ENCODE results near the gene SHC2. TPM values are rescaled to one million over a fixed set of nuclear protein-coding genes. Genes with fewer than 3 reads are reported as not detected.

The SHC2 gene
- total and polyA plus RNA-seq, 4 donors: 11.2 to 23.1 (median 14.5) TPM

- no peaks in the 10 kb centered on the region for H3K27me3 ChIP-seq (ENCODE audit: control insufficient read depth in 3 of 3, insufficient read depth in 3 of 3, low read length in 2 of 3)
- no peak overlapping the region for H3K27ac ChIP-seq (ENCODE audit: low read depth in 1 of 2, low read length in 1 of 2)
- ATAC-seq (ENCODE audit: insufficient read depth, low FRiP score): no peak
- DNase-seq: no peak
- TF ChIP-seq CTCF (IDR thresholded peaks at IDR 0.05; ENCODE audit: control extremely low read depth, extremely low read depth): no peak
- peaks cover 0 to 8% (median 0%) of the 10 kb centered on the region in 4 donors for H3K36me3 ChIP-seq (ENCODE audit: control insufficient read depth in 4 of 4, insufficient read depth in 4 of 4, low read length in 4 of 4)
- 81 to 85% methylated on average over 31 of the region's 31 CpGs for WGBS, 2 donors
- no peaks in the 10 kb centered on the region for H3K9me3 ChIP-seq (ENCODE audit: control insufficient read depth in 4 of 4, insufficient read depth in 3 of 4, low read length in 3 of 4)
- H3K9ac ChIP-seq (ENCODE audit: insufficient read depth in 1 of 2, low read length in 2 of 2): peak overlapping the region in 1 of 2 donors; percentile 23
- no peak overlapping the region for H3K4me3 ChIP-seq
- peaks cover 0 to 12% (median 2%) of the 10 kb centered on the region in 5 donors for H3K4me1 ChIP-seq (ENCODE audit: control insufficient read depth in 5 of 5, insufficient read depth in 5 of 5, low read length in 5 of 5)
Observed at GRCh38 chr19:419721-420515, 40.9 kb downstream of the SHC2 start.

- no peak for ATAC-seq (ENCODE audit: insufficient read depth, low FRiP score)
- DNase-seq: peak in 2 of 3 donors; percentile 33 to 61
- Histone ChIP-seq H3K27me3 (ENCODE audit: control insufficient read depth in 3 of 3, insufficient read depth in 3 of 3, low read length in 2 of 3) (no peaks in the 10 kb centered on the region), H3K4me1 (ENCODE audit: control insufficient read depth in 5 of 5, insufficient read depth in 5 of 5, low read length in 5 of 5) (peaks cover 0 to 12% (median 2%) of the 10 kb centered on the region in 5 donors), H3K27ac (ENCODE audit: low read depth in 1 of 2, low read length in 1 of 2) (no peak overlapping the region), H3K9me3 (ENCODE audit: control insufficient read depth in 4 of 4, insufficient read depth in 3 of 4, low read length in 3 of 4) (no peaks in the 10 kb centered on the region), H3K9ac (ENCODE audit: insufficient read depth in 1 of 2, low read length in 2 of 2) (no peak overlapping the region), H3K36me3 (ENCODE audit: control insufficient read depth in 4 of 4, insufficient read depth in 4 of 4, low read length in 4 of 4) (peaks cover 0 to 8% (median 0%) of the 10 kb centered on the region in 4 donors), H3K4me3 (no peak overlapping the region)
- TF ChIP-seq CTCF (IDR thresholded peaks at IDR 0.05; ENCODE audit: control extremely low read depth, extremely low read depth): no peak
- WGBS, 2 donors: 75% methylated on average over 51 of the region's 51 CpGs
Observed at GRCh38 chr19:418761-419671, 41.8 kb downstream of the SHC2 start.

GRCh38 chr19:416416-416815 is 44.4 kb downstream of the SHC2 start:
- H3K4me1 ChIP-seq (ENCODE audit: control insufficient read depth in 5 of 5, insufficient read depth in 5 of 5, low read length in 5 of 5): peaks cover 0 to 12% (median 2%) of the 10 kb centered on the region in 5 donors
- no peak for DNase-seq
- peaks cover 0 to 5% (median 0%) of the 10 kb centered on the region in 4 donors for H3K36me3 ChIP-seq (ENCODE audit: control insufficient read depth in 4 of 4, insufficient read depth in 4 of 4, low read length in 4 of 4)
- H3K9ac ChIP-seq (ENCODE audit: insufficient read depth in 1 of 2, low read length in 2 of 2): no peak overlapping the region
- H3K4me3 ChIP-seq: no peak overlapping the region
- H3K27ac ChIP-seq (ENCODE audit: low read depth in 1 of 2, low read length in 1 of 2): no peak overlapping the region
- no peak for TF ChIP-seq CTCF (IDR thresholded peaks at IDR 0.05; ENCODE audit: control extremely low read depth, extremely low read depth)
- H3K9me3 ChIP-seq (ENCODE audit: control insufficient read depth in 4 of 4, insufficient read depth in 3 of 4, low read length in 3 of 4): no peaks in the 10 kb centered on the region
- WGBS, 2 donors: 87 to 88% methylated on average over 14 of the region's 14 CpGs
- no peaks in the 10 kb centered on the region for H3K27me3 ChIP-seq (ENCODE audit: control insufficient read depth in 3 of 3, insufficient read depth in 3 of 3, low read length in 2 of 3)
- no peak for ATAC-seq (ENCODE audit: insufficient read depth, low FRiP score)

Measured in lung (tissue), 12 donors.